Measurements from ENCODE around the gene SUSD6. TPM values are rescaled to one million over a fixed set of nuclear protein-coding genes. Genes with fewer than 3 reads are reported as not detected.

Gene SUSD6
- polyA plus RNA-seq, 1 of the 3 experiments (the other 2 are of a cell fraction) = 8.5 TPM

DNA sequence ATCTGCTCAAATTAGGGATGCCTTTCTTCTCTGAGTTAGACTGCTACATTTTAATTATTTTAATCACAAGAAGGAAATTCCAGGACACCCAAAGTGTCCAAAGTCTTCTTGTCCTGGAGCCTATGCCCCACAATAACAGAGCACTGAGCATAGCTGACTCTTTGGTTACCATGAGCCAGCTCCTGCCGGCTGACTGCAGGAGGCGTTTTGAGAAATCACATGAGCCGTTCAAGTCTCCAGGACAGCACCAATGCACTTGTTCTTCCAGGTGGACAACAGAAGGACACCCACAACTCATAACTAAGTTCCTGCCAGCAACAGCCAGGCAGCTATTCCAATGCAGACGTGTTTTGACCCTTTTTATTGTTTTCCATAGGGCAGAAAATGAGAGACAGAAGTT lies 109.5 kb downstream of the SUSD6 start:
- H3F3A ChIP-seq (replicated peaks; ENCODE audit: insufficient read depth) = peaks cover 6% of the 10 kb centered on the region
- no peaks in the 10 kb centered on the region for H3K27me3 ChIP-seq (ENCODE audit: insufficient read depth)
- H3K9me3 ChIP-seq = no peaks in the 10 kb centered on the region
- no peaks in the 10 kb centered on the region for H3K79me2 ChIP-seq (ENCODE audit: insufficient read depth)
- 81% methylated on average over 4 of the region's 4 CpGs for WGBS (ENCODE audit: low lambda C conversion rate)
- peaks cover 10 to 19% of the 10 kb centered on the region in 2 experiments; a peak in 3 of 4 replicates for H3K4me1 ChIP-seq (ENCODE audit: control insufficient read depth in 1 of 2, insufficient read depth in 2 of 2, low read depth in 1 of 2, low read length in 1 of 2)
- no peaks in the 10 kb centered on the region for H3K9me2 ChIP-seq
- TF ChIP-seq RFX5 (IDR thresholded peaks at IDR 0.05; ENCODE audit: low read length) (no peak), EP300 (IDR thresholded peaks at IDR 0.05; ENCODE audit: borderline replicate concordance in 1 of 2, low read depth in 1 of 2, low read length in 1 of 2) (no peak), GATA2 (CRISPR knock-in tag; IDR thresholded peaks at IDR 0.05) (no peak), MXI1 (IDR thresholded peaks at IDR 0.05; ENCODE audit: low read depth, low read length) (no peak), ZBTB33 (IDR thresholded peaks at IDR 0.05; ENCODE audit: borderline replicate concordance, low read depth) (no peak), POLR2AphosphoS5 (IDR thresholded peaks at IDR 0.05; ENCODE audit: low read depth, low read length) (no peak), RCOR1 (IDR thresholded peaks at IDR 0.05; ENCODE audit: low read length) (no peak), CTCF (IDR thresholded peaks at IDR 0.05) (no peak), TCF12 (IDR thresholded peaks at IDR 0.05) (no peak), GABPA (IDR thresholded peaks at IDR 0.05; ENCODE audit: low read depth) (no peak), PBX3 (IDR thresholded peaks at IDR 0.05) (no peak), JUND (IDR thresholded peaks at IDR 0.05) (no peak), MAX (IDR thresholded peaks at IDR 0.05; ENCODE audit: low read depth) (no peak), FOXM1 (IDR thresholded peaks at IDR 0.05; ENCODE audit: low read depth) (no peak), CHD2 (IDR thresholded peaks at IDR 0.05; ENCODE audit: low read length, partially characterized antibody) (no peak), TEAD4 (IDR thresholded peaks at IDR 0.05; ENCODE audit: borderline replicate concordance, insufficient read depth) (no peak), SIN3A (IDR thresholded peaks at IDR 0.05; ENCODE audit: borderline replicate concordance, low read depth, low read length) (no peak), FOXJ3 (CRISPR knock-in tag; IDR thresholded peaks at IDR 0.05) (no peak)
- TF ChIP-seq, protein P1, sequence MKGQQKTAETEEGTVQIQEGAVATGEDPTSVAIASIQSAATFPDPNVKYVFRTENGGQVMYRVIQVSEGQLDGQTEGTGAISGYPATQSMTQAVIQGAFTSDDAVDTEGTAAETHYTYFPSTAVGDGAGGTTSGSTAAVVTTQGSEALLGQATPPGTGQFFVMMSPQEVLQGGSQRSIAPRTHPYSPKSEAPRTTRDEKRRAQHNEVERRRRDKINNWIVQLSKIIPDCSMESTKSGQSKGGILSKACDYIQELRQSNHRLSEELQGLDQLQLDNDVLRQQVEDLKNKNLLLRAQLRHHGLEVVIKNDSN (IDR thresholded peaks at IDR 0.05; ENCODE audit: borderline replicate concordance, low read depth) = no peak
- TF ChIP-seq, protein P2, sequence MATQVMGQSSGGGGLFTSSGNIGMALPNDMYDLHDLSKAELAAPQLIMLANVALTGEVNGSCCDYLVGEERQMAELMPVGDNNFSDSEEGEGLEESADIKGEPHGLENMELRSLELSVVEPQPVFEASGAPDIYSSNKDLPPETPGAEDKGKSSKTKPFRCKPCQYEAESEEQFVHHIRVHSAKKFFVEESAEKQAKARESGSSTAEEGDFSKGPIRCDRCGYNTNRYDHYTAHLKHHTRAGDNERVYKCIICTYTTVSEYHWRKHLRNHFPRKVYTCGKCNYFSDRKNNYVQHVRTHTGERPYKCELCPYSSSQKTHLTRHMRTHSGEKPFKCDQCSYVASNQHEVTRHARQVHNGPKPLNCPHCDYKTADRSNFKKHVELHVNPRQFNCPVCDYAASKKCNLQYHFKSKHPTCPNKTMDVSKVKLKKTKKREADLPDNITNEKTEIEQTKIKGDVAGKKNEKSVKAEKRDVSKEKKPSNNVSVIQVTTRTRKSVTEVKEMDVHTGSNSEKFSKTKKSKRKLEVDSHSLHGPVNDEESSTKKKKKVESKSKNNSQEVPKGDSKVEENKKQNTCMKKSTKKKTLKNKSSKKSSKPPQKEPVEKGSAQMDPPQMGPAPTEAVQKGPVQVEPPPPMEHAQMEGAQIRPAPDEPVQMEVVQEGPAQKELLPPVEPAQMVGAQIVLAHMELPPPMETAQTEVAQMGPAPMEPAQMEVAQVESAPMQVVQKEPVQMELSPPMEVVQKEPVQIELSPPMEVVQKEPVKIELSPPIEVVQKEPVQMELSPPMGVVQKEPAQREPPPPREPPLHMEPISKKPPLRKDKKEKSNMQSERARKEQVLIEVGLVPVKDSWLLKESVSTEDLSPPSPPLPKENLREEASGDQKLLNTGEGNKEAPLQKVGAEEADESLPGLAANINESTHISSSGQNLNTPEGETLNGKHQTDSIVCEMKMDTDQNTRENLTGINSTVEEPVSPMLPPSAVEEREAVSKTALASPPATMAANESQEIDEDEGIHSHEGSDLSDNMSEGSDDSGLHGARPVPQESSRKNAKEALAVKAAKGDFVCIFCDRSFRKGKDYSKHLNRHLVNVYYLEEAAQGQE (IDR thresholded peaks at IDR 0.05; ENCODE audit: low read depth, low read length) = no peak
- no peak overlapping the region for H3K27ac ChIP-seq (ENCODE audit: low read depth in 2 of 2, low read length in 1 of 2)
- no peak overlapping the region for H2AFZ ChIP-seq (ENCODE audit: low read depth)
- ChIA-PET CTCF (interaction anchor here (0.9 to 2.6 kb wide), 4 partner anchors 109 to 478 kb away, joined by 3 to 8 read pairs (median 7); partner anchors contain the start of gene SUSD6), POLR2A (no interaction called here)
- H3K4me3 ChIP-seq (ENCODE audit: low read depth in 2 of 2, low read length in 1 of 2) = no peak overlapping the region
- no peak overlapping the region for H3K9ac ChIP-seq
- no peaks in the 10 kb centered on the region for H3K36me3 ChIP-seq (replicated peaks in 1 of 2; ENCODE audit: control insufficient read depth in 1 of 2, insufficient read depth in 2 of 2, low read length in 1 of 2)
- no peak overlapping the region for H3K4me2 ChIP-seq
- no peaks in the 10 kb centered on the region for H4K20me1 ChIP-seq (ENCODE audit: insufficient read depth)
- DNase-seq = no peak
